Liver (tissue), 9 donors: ENCODE data around the gene ERN1. TPM values are rescaled to one million over a fixed set of nuclear protein-coding genes. Genes with fewer than 3 reads are reported as not detected.

Experiments
- DNase-seq: peaks from one replicate; pipeline ENCODE4 v3.0.0-alpha.2; 2017; ENCODE audit warnings: low spot score
- H3K27ac ChIP-seq, 2 donors: one replicate each; pipeline ENCODE4 v1.7.0; 2013; ENCODE audit warnings: inconsistent platforms in 2 of 2, low read length in 2 of 2, control low read depth in 1 of 2, low read depth in 1 of 2, mild to moderate bottlenecking in 1 of 2
- H3K27me3 ChIP-seq, 4 donors: one replicate each; pipeline versions ENCODE4 v1.6.1 to v1.7.0; 2013; ENCODE audit warnings: low read length in 3 of 4, inconsistent platforms in 1 of 4, mild to moderate bottlenecking in 1 of 4, moderate library complexity in 1 of 4; ENCODE audit not compliant: control insufficient read depth in 4 of 4, insufficient read depth in 4 of 4
- H3K36me3 ChIP-seq, 4 donors: one replicate each; pipeline versions ENCODE4 v1.6.1 to v1.7.0; 2013; ENCODE audit warnings: low read length in 3 of 4, mild to moderate bottlenecking in 3 of 4, low read depth in 1 of 4, moderate library complexity in 1 of 4; ENCODE audit not compliant: control insufficient read depth in 4 of 4, insufficient read depth in 3 of 4
- H3K4me1 ChIP-seq, 4 donors: one replicate each; pipeline versions ENCODE4 v1.6.1 to v1.7.0; 2013; ENCODE audit warnings: low read length in 3 of 4, mild to moderate bottlenecking in 3 of 4, moderate library complexity in 1 of 4; ENCODE audit not compliant: control insufficient read depth in 4 of 4, insufficient read depth in 4 of 4
- H3K4me3 ChIP-seq, 3 donors: one replicate each; pipeline versions ENCODE4 v1.6.1 to v1.7.0; 2013; ENCODE audit warnings: low read length in 3 of 3, control low read depth in 1 of 3, low read depth in 1 of 3, mild to moderate bottlenecking in 1 of 3
- H3K9ac ChIP-seq, 2 donors: one replicate each; pipeline ENCODE4 v1.7.0; 2013; ENCODE audit warnings: low read length in 2 of 2, mild to moderate bottlenecking in 2 of 2, moderate library complexity in 2 of 2, control low read depth in 1 of 2, low read depth in 1 of 2
- H3K9me3 ChIP-seq, 4 donors: one replicate each; pipeline versions ENCODE4 v1.6.1 to v1.7.0; 2013; ENCODE audit warnings: low read length in 3 of 4; ENCODE audit not compliant: control insufficient read depth in 4 of 4
- EGR1 ChIP-seq, 2 donors: IDR thresholded peaks; 2 replicates each; pipeline ENCODE4 v1.6.1; 2016 to 2018; ENCODE audit warnings: antibody characterized with exemption in 2 of 2, low read depth in 2 of 2
- FOXA1 ChIP-seq: IDR thresholded peaks from 2 replicates; pipeline ENCODE4 v1.6.1; 2016; ENCODE audit warnings: antibody characterized with exemption
- GABPA ChIP-seq, 2 donors: IDR thresholded peaks in 1 of 2; conservative IDR thresholded peaks in 1 of 2; 2 replicates each; pipeline ENCODE4 v1.6.1; 2016; ENCODE audit warnings: antibody characterized with exemption in 2 of 2, mild to moderate bottlenecking in 1 of 2, moderate library complexity in 1 of 2
- HNF4A ChIP-seq, 2 donors: conservative IDR thresholded peaks; 2 replicates each; pipeline ENCODE4 v1.6.1; 2016; ENCODE audit warnings: antibody characterized with exemption in 2 of 2, mild to moderate bottlenecking in 2 of 2
- RAD21 ChIP-seq, 2 donors: IDR thresholded peaks; 2 replicates each; pipeline ENCODE4 v1.6.1; 2016; ENCODE audit warnings: antibody characterized with exemption in 2 of 2, mild to moderate bottlenecking in 2 of 2
- TAF1 ChIP-seq: conservative IDR thresholded peaks from 2 replicates; pipeline ENCODE4 v1.6.1; 2016; ENCODE audit warnings: antibody characterized with exemption, mild to moderate bottlenecking
- WGBS: extraction: QIAGEN DNeasy Blood & Tissue Kit; methylation state at CpG from one replicate; pipeline ENCODE4 v1.1.7; 2013; 5-methylcytosine and 5-hydroxymethylcytosine counted together
- polyA plus RNA-seq, 2 donors: library from polyadenylated mRNA; stranded (reverse) in 1 of 2; unstranded in 1 of 2; fragments of 200-250 nt in 1 of 2; fragments of >200 nt in 1 of 2; fragmentation: Nextera tagmentation in 1 of 2; extraction: Ambion mirVana in 1 of 2; gene quantifications; one replicate each; pipeline versions ENCODE4 v1.2.1 to v1.2.3, GENCODE V29; 2013 to 2015
- total RNA-seq, 2 donors: library from RNA; depleted of rRNA; stranded (reverse); fragments of >200 nt; gene quantifications; one replicate each; pipeline ENCODE4 v1.2.3, GENCODE V29; 2014
- TF ChIP-seq, protein P1 (sequence below): IDR thresholded peaks from 2 replicates; pipeline ENCODE4 v1.6.1; 2016; ENCODE audit warnings: antibody characterized with exemption
- TF ChIP-seq, protein P2 (sequence below): fragments of 150-350 bp; IDR thresholded peaks from 2 replicates; pipeline ENCODE4 v1.5.1; 2017; ENCODE audit warnings: improper control_type of control experiment, low read depth, low read length; ENCODE audit not compliant: missing input control
- TF ChIP-seq, protein P3 (sequence below): IDR thresholded peaks from 2 replicates; pipeline ENCODE4 v1.6.1; 2016; ENCODE audit warnings: antibody characterized with exemption, mild to moderate bottlenecking
- donor health status: healthy.
- donor health status: healthy.
- donor health status: healthy.
- donor health status: healthy.
- donor health status: healthy.

Gene ERN1
- total and polyA plus RNA-seq, 4 donors, result 6.3 to 35.1 (median 14.9) TPM

DNA sequence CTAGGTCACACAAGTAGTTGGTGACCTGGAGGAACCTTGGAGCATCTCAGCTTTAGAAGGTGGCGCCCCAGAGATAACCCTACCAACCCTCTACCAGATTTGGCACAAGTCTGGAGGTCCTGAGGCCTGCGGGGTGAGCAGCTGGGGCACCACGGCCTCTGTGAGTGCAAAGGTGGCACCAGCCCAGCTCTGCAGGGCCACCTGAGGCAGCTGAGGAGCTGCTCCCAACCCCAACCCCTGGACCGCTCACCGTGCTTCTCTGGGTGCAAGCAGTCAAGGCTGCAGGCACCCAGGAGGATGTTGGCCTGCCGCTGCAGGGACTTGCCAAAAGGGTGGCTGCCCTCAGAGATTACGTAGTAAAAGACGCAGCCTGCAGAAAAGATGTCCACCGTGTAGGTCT lies 81.1 kb downstream of the ERN1 start:
- Histone ChIP-seq H3K36me3 (peaks cover 32 to 98% (median 79%) of the 10 kb centered on the region in 4 donors), H3K27ac (no peak overlapping the region), H3K4me3 (no peak overlapping the region), H3K27me3 (no peaks in the 10 kb centered on the region), H3K4me1 (no peaks in the 10 kb centered on the region), H3K9me3 (no peaks in the 10 kb centered on the region), H3K9ac (no peak overlapping the region)
- TF ChIP-seq FOXA1 (no peak), GABPA (IDR thresholded peaks at IDR 0.05 in 1 of 2, conservative IDR thresholded peaks at IDR 0.05 in 1 of 2) (no peak)
- TF ChIP-seq, protein P1, sequence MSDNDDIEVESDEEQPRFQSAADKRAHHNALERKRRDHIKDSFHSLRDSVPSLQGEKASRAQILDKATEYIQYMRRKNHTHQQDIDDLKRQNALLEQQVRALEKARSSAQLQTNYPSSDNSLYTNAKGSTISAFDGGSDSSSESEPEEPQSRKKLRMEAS, result no peak
- TF ChIP-seq, protein P2, sequence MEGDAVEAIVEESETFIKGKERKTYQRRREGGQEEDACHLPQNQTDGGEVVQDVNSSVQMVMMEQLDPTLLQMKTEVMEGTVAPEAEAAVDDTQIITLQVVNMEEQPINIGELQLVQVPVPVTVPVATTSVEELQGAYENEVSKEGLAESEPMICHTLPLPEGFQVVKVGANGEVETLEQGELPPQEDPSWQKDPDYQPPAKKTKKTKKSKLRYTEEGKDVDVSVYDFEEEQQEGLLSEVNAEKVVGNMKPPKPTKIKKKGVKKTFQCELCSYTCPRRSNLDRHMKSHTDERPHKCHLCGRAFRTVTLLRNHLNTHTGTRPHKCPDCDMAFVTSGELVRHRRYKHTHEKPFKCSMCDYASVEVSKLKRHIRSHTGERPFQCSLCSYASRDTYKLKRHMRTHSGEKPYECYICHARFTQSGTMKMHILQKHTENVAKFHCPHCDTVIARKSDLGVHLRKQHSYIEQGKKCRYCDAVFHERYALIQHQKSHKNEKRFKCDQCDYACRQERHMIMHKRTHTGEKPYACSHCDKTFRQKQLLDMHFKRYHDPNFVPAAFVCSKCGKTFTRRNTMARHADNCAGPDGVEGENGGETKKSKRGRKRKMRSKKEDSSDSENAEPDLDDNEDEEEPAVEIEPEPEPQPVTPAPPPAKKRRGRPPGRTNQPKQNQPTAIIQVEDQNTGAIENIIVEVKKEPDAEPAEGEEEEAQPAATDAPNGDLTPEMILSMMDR, result no peak
- 93% methylated on average over 9 of the region's 9 CpGs for WGBS
- DNase-seq, result no peak

DNA sequence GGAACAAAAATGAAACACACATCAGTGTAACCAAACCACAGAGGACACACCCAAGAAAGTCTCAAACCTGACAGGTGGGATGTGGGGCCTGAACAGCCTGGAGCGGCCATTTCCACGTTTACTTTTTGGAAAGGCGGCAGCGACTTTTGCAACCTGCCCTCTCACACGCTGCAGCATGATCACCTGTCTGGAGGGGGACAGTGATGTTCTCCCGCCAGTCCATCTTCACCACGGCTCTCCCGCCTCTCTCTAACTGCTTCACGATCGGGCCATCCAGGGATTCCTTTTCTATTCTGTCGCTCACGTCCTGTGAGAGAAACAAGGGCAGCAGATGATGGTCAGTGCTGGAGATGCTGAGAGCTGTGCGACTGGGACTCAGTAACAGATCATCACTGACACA lies 84.8 kb downstream of the ERN1 start:
- H3K4me1 ChIP-seq, result peaks cover 0 to 9% (median 3%) of the 10 kb centered on the region in 4 donors
- no peak overlapping the region for H3K27ac ChIP-seq
- peaks cover 24 to 84% (median 77%) of the 10 kb centered on the region in 4 donors for H3K36me3 ChIP-seq
- TF ChIP-seq EGR1 (IDR thresholded peaks at IDR 0.05; ENCODE audit: low read depth in 2 of 2) (no peak), TAF1 (no peak)
- DNase-seq, result no peak
- H3K9ac ChIP-seq, result no peak overlapping the region
- 89% methylated on average over 13 of the region's 13 CpGs for WGBS
- H3K4me3 ChIP-seq, result no peak overlapping the region
- no peaks in the 10 kb centered on the region for H3K9me3 ChIP-seq
- no peaks in the 10 kb centered on the region for H3K27me3 ChIP-seq

DNA sequence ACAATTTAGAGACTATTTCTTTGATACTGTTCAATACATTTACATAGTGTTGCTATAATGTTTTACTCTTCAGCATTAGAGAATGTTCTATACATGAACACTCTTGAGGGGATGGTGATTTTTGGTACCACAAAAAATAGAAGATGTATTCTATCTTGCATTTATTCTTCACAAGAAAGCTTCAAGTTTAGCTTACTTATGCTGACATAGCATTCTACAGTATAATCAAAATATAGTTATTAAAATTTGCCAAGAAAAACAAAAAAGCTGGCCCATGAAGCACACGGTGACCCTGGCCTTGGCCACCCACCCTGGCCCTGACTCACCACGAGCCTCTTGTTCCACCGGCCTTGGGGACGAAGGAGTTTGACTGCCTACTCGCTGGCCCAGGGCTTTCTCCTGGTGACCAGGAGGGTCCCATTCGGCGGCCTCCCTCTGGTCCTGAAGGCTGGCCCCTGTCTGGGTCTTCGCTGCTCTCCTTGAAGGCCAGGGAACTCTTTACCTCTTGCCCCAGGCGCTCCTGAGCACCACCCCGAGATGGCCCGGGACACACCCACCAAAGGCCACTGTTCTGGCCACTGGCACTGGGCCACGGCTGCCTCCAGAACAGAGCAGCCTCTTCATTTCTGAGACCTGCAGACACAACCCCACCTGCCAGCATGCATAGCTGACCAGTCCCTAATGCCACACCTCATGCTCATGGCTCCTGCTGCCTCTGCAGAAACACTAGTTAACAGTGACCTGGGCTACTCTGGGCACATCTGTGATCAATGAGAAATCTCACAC lies 87.1 kb downstream of the ERN1 start:
- Histone ChIP-seq H3K9me3 (no peaks in the 10 kb centered on the region), H3K27ac (no peak overlapping the region), H3K4me3 (no peak overlapping the region), H3K27me3 (no peaks in the 10 kb centered on the region), H3K9ac (no peak overlapping the region), H3K36me3 (peaks cover 16 to 71% (median 67%) of the 10 kb centered on the region in 4 donors), H3K4me1 (peaks cover 0 to 9% (median 3%) of the 10 kb centered on the region in 4 donors)
- 94% methylated on average over 12 of the region's 12 CpGs for WGBS
- TF ChIP-seq, protein P3, sequence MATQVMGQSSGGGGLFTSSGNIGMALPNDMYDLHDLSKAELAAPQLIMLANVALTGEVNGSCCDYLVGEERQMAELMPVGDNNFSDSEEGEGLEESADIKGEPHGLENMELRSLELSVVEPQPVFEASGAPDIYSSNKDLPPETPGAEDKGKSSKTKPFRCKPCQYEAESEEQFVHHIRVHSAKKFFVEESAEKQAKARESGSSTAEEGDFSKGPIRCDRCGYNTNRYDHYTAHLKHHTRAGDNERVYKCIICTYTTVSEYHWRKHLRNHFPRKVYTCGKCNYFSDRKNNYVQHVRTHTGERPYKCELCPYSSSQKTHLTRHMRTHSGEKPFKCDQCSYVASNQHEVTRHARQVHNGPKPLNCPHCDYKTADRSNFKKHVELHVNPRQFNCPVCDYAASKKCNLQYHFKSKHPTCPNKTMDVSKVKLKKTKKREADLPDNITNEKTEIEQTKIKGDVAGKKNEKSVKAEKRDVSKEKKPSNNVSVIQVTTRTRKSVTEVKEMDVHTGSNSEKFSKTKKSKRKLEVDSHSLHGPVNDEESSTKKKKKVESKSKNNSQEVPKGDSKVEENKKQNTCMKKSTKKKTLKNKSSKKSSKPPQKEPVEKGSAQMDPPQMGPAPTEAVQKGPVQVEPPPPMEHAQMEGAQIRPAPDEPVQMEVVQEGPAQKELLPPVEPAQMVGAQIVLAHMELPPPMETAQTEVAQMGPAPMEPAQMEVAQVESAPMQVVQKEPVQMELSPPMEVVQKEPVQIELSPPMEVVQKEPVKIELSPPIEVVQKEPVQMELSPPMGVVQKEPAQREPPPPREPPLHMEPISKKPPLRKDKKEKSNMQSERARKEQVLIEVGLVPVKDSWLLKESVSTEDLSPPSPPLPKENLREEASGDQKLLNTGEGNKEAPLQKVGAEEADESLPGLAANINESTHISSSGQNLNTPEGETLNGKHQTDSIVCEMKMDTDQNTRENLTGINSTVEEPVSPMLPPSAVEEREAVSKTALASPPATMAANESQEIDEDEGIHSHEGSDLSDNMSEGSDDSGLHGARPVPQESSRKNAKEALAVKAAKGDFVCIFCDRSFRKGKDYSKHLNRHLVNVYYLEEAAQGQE, result no peak
- TF ChIP-seq RAD21 (IDR thresholded peaks at IDR 0.05) (no peak), FOXA1 (no peak), HNF4A (conservative IDR thresholded peaks at IDR 0.05) (no peak)
- DNase-seq, result no peak
